ENCODE results near the gene SCRN2. TPM values are rescaled to one million over a fixed set of nuclear protein-coding genes. Genes with fewer than 3 reads are reported as not detected.

The SCRN2 gene
- total RNA-seq, 1 experiment from 2014 or later: 47.9 TPM

DNA sequence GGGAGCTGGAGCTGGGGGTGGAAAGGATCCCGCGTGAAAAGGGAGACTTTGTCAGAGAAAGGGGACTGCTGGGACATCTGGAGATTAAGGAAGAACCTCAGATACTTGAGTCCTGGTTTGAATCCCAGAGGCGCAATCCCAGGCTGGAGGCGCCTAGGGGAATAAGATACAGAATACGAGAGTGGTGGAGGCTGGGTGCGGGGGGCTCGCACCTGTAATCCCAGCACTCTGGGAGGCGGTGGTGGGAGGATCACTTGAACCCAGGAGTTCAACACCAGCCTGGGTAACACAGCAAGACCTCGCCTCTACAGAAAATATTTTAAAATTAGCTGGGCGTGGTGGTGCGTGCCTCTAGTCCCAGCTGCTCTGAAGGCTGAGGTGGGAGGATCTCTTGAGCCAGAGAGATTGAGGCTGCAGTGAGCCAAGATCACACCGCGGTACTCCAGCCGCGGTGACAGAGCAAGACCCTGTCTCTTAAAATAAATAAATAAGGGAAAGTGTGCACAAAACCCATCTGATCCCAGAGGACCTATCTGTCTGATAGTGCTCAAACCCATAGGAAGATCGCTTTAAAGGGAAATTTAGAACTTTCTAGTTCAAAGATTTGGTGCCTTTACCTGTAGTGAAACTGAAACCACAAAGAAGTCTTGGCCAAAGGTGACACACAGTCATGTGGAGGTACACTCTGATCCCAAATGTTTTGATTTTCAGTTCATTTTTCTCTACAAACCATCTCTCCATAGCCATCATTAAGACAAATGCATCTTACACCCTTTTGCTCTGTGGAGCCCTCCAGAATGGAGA is 617 bp upstream of the SCRN2 start:
- POLR2A ChIA-PET (ENCODE audit: unreplicated experiment): no interaction called here
- Histone ChIP-seq H3K9me3 (ENCODE audit: low read length) (no peaks in the 10 kb centered on the region), H3K36me3 (ENCODE audit: low read depth, low read length) (no peaks in the 10 kb centered on the region; the same call in 1 of the 2 replicates), H3K27me3 (ENCODE audit: low read length) (no peaks in the 10 kb centered on the region), H3K4me1 (ENCODE audit: insufficient read depth, low read length) (peaks cover 29% of the 10 kb centered on the region), H3K9me2 (replicated peaks; ENCODE audit: low read length) (no peaks in the 10 kb centered on the region), H2AFZ (ENCODE audit: low read length) (peak overlapping the region; percentile 95), H3K9ac (ENCODE audit: low read length) (peak overlapping the region; percentile 75; the same call in 1 of the 2 replicates), H3K4me2 (ENCODE audit: low read length) (peak overlapping the region; percentile 91), H3F3A (ENCODE audit: low read length, unreplicated experiment) (no peaks in the 10 kb centered on the region), H3K27ac (ENCODE audit: low read length) (no peak overlapping the region), H4K20me1 (ENCODE audit: low read length) (no peaks in the 10 kb centered on the region), H3K79me2 (ENCODE audit: low read length) (peaks cover 17% of the 10 kb centered on the region), H3K4me3 (ENCODE audit: low read length) (peak overlapping the region; percentile 80)
- CTCF ChIA-PET: interaction anchor here (0.5 to 4.1 kb wide), 12 partner anchors 9 to 177 kb away, joined by 3 to 65 read pairs (median 4); partner anchors contain the start of genes CDK5RAP3, LRRC46, MRPL10 and PNPO
- intact Hi-C loops (cut with micrococcal nuclease): loop anchor here (1.0 to 2.0 kb wide), 2 partner anchors 107 to 130 kb away; partner anchors contain the start of gene CDK5RAP3
- DNase-seq (no peak), ATAC-seq (no peak; the same call in 1 of the 2 replicates)
- BruUV-seq (replicated peaks): TSS peak; percentile 74
- TF ChIP-seq, protein P1, sequence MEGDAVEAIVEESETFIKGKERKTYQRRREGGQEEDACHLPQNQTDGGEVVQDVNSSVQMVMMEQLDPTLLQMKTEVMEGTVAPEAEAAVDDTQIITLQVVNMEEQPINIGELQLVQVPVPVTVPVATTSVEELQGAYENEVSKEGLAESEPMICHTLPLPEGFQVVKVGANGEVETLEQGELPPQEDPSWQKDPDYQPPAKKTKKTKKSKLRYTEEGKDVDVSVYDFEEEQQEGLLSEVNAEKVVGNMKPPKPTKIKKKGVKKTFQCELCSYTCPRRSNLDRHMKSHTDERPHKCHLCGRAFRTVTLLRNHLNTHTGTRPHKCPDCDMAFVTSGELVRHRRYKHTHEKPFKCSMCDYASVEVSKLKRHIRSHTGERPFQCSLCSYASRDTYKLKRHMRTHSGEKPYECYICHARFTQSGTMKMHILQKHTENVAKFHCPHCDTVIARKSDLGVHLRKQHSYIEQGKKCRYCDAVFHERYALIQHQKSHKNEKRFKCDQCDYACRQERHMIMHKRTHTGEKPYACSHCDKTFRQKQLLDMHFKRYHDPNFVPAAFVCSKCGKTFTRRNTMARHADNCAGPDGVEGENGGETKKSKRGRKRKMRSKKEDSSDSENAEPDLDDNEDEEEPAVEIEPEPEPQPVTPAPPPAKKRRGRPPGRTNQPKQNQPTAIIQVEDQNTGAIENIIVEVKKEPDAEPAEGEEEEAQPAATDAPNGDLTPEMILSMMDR (conservative IDR thresholded peaks at IDR 0.05; ENCODE audit: low read depth, low read length): peak; percentile 8; the same call in 1 of the 2 replicates
- TF ChIP-seq EZH2 (IDR thresholded peaks at IDR 0.05; ENCODE audit: low read length, unreplicated experiment): no peak

DNA sequence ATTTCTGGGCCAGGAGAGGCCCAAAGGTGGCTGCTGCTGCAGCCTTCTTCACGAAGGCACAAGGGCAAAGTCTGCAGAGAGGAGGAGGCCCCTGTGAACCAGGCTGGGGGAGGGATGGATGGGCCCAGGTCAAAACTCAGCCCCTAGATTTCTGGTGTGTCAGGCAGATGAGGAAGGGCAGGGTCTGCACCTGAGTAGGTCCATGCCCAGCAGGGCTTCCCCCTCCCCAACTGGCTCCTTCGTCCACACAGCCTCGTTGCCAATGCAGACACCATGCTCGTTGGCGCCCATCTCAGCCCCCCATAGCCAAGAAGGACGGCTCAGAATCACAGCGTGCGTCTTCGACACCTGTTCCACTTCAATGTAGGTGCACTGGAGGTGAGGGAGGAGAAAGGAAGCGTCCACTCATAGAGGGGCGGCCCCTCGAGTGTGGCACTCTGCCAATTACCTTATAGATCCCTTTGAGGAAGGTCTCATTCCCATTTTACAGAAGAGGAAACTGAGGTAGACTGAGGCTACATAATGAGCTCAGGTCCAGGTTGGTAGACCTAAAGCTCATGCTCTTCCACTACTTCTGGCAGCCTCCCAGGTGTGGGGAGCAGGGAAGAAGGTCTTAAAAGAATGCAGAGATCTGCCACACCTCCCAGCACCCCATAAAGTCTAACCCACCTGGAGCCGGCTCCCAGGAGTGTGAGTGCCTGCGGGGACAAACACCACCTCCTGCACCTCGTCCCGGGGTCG is 902 bp downstream of the SCRN2 start:
- no TSS peak for BruUV-seq (replicated peaks)
- H3K27ac ChIP-seq (ENCODE audit: low read length): no peak overlapping the region

More for the DNA sequence above, 902 bp downstream of the SCRN2 start:
- Histone ChIP-seq H3K9me3 (ENCODE audit: low read length) (no peaks in the 10 kb centered on the region), H3K9ac (ENCODE audit: low read length) (peak overlapping the region; percentile 75), H3F3A (ENCODE audit: low read length, unreplicated experiment) (no peaks in the 10 kb centered on the region), H3K79me2 (ENCODE audit: low read length) (peaks cover 17% of the 10 kb centered on the region), H3K4me1 (ENCODE audit: insufficient read depth, low read length) (peaks cover 29% of the 10 kb centered on the region), H3K27me3 (ENCODE audit: low read length) (no peaks in the 10 kb centered on the region), H3K4me2 (ENCODE audit: low read length) (peak overlapping the region; percentile 91), H3K9me2 (replicated peaks; ENCODE audit: low read length) (no peaks in the 10 kb centered on the region), H4K20me1 (ENCODE audit: low read length) (no peaks in the 10 kb centered on the region), H3K36me3 (ENCODE audit: low read depth, low read length) (no peaks in the 10 kb centered on the region; the same call in 1 of the 2 replicates), H3K4me3 (ENCODE audit: low read length) (peak overlapping the region; percentile 80), H2AFZ (ENCODE audit: low read length) (peak overlapping the region; percentile 95)
- no peak for ATAC-seq
- ChIA-PET CTCF (interaction anchor here (0.6 to 4.1 kb wide), 5 partner anchors 9 to 101 kb away, joined by 3 to 65 read pairs (median 5); partner anchors contain the start of genes LRRC46, MRPL10, PNPO and SP6), POLR2A (ENCODE audit: unreplicated experiment) (no interaction called here)
- DNase-seq: no peak
- intact Hi-C loops (cut with micrococcal nuclease): loop anchor here (2.0 kb wide), 1 partner anchor 109 kb away; no protein-coding TSS in a partner anchor
- TF ChIP-seq, protein P1 (conservative IDR thresholded peaks at IDR 0.05; ENCODE audit: low read depth, low read length): no peak
- TF ChIP-seq EZH2 (IDR thresholded peaks at IDR 0.05; ENCODE audit: low read length, unreplicated experiment): no peak
- no peak for TF ChIP-seq EZH2phosphoT487 (IDR thresholded peaks at IDR 0.05; ENCODE audit: borderline replicate concordance, low read length)

All from PC-3 (cell line).